Mammary microvascular endothelial cell (primary cell): ENCODE data around the gene CXCL16. TPM values are rescaled to one million over a fixed set of nuclear protein-coding genes. Genes with fewer than 3 reads are reported as not detected.

Experiments
- total RNA-seq: library from RNA; depleted of rRNA; stranded (reverse); fragments of >200 nt; gene quantifications from 2 replicates; pipeline ENCODE4 v1.2.3, GENCODE V29; 2015

The CXCL16 gene
- total RNA-seq = 10.3 and 11.9 TPM in 2 replicates

GRCh38 chr17:4739122-4740024 is at the start of gene CXCL16, which contains the start of gene ZMYND15:
Gene CXCL16, minus strand, starts transcription at chr17:4739928. Its CDS starts 589 bp downstream, at chr17:4739339.
Gene ZMYND15, plus strand, starts transcription at chr17:4739833. Its CDS starts 716 bp downstream, at chr17:4740549.

GRCh38 chr17:4788807-4789700 is 49.3 kb upstream of the CXCL16 start, which contains the start of gene GLTPD2:
Gene GLTPD2, plus strand, starts transcription at chr17:4788964. Its CDS starts 48 bp downstream, at chr17:4789012.

GRCh38 chr17:4786106-4786511 is 46.4 kb upstream of the CXCL16 start, which contains the start of gene VMO1:
Gene VMO1, minus strand, starts transcription at chr17:4786364. Its CDS starts 12 bp downstream, at chr17:4786352.

DNA sequence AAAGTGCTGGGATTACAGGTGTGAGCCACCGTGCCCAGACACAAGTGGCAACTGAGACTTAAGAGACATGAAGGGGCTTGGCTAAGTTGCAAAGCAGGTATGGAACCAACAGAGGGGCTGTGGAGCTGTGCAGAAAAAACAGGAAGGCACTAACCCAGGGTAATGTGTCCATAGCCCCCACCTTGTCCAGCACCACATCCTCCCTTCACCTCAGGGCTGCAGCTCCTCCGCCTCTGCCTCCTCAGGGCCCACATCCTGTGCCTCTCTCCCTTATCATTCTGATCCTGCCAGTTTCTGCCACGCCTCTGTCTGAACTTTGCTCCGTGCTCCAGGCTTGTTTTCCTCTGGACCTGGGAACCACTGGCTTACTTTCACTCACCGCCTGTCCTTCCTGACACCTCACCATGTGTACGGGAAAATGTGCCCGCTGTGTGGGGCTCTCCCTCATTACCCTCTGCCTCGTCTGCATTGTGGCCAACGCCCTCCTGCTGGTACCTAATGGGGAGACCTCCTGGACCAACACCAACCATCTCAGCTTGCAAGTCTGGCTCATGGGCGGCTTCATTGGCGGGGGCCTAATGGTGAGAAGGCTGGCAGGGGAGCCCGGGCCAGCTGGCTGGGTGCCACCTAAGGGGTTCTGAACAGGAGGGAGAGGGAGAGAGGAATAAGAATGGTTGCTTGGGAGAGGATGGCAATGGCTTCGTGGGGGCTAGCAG is 31.9 kb upstream of the CXCL16 start, which contains the start of gene TM4SF5:
Gene TM4SF5 (plus strand): TSS at position 368 of the 716 bp plus-strand sequence. CDS start 37 bp downstream, at position 405.

GRCh38 chr17:4709794-4710692 is 29.7 kb downstream of the CXCL16 start, which contains the start of gene ARRB2:
Gene ARRB2, plus strand, starts transcription at chr17:4710632. Its CDS starts 90 bp downstream, at chr17:4710722.

Other genes with a start within 250 kb of the CXCL16 start
- 69.0 and 75.5 TPM in 2 replicates for gene SPNS2, start 241.0 kb downstream of the CXCL16 start, total RNA-seq
- gene MYBBP1A, start 184.5 kb downstream of the CXCL16 start, total RNA-seq = 85.0 and 85.7 TPM in 2 replicates
- not detected in 2 replicates for gene GGT6, start 179.4 kb downstream of the CXCL16 start, total RNA-seq
- 0.20 TPM in 1 of 2 replicates, not detected in the other for gene SMTNL2, start 155.4 kb downstream of the CXCL16 start, total RNA-seq
- not detected in 2 replicates for gene ALOX15, start 98.2 kb downstream of the CXCL16 start, total RNA-seq
- gene PELP1, start 35.8 kb downstream of the CXCL16 start, total RNA-seq = 38.2 and 40.3 TPM in 2 replicates
- gene ARRB2, start 29.3 kb downstream of the CXCL16 start, total RNA-seq = 15.3 and 18.1 TPM in 2 replicates
- gene MED11, start 8.5 kb downstream of the CXCL16 start, total RNA-seq = 27.3 and 31.6 TPM in 2 replicates
- gene ZMYND15, start 95 bp downstream of the CXCL16 start, total RNA-seq = 0.07 and 0.10 TPM in 2 replicates
- gene TM4SF5, start 32.0 kb upstream of the CXCL16 start, total RNA-seq = not detected in 2 replicates
- 0.13 and 0.44 TPM in 2 replicates for gene VMO1, start 46.4 kb upstream of the CXCL16 start, total RNA-seq
- gene GLTPD2, start 49.0 kb upstream of the CXCL16 start, total RNA-seq = not detected in 2 replicates
- gene PSMB6, start 56.2 kb upstream of the CXCL16 start, total RNA-seq = 334 and 357 TPM in 2 replicates
- gene PLD2, start 67.2 kb upstream of the CXCL16 start, total RNA-seq = 18.0 and 18.8 TPM in 2 replicates
- 30.3 and 30.9 TPM in 2 replicates for gene MINK1, start 93.4 kb upstream of the CXCL16 start, total RNA-seq
- gene C17orf107, start 159.6 kb upstream of the CXCL16 start, total RNA-seq = 0.30 and 0.93 TPM in 2 replicates
- gene CHRNE, start 163.2 kb upstream of the CXCL16 start, total RNA-seq = 1.5 and 2.5 TPM in 2 replicates
- 0.05 TPM in 1 of 2 replicates, not detected in the other for gene GP1BA, start 192.3 kb upstream of the CXCL16 start, total RNA-seq
- 45.6 and 62.0 TPM in 2 replicates for gene SLC25A11, start 200.1 kb upstream of the CXCL16 start, total RNA-seq
- 41.0 and 49.0 TPM in 2 replicates for gene RNF167, start 200.3 kb upstream of the CXCL16 start, total RNA-seq
- gene PFN1, start 208.6 kb upstream of the CXCL16 start, total RNA-seq = 1,622 and 1,639 TPM in 2 replicates
- 0.10 TPM in 1 of 2 replicates, not detected in the other for gene ENO3, start 211.2 kb upstream of the CXCL16 start, total RNA-seq
- gene SPAG7, start 227.9 kb upstream of the CXCL16 start, total RNA-seq = 80.1 and 81.1 TPM in 2 replicates
- 11.8 and 14.2 TPM in 2 replicates for gene CAMTA2, start 247.7 kb upstream of the CXCL16 start, total RNA-seq